SHP77 (cell line): ENCODE data around the gene SLC66A3.
A peak's percentile ranks its signal among the peaks of the same experiment; 100 is the strongest.

ENCODE experiments used
- DNase-seq, 2 experiments: peaks; one replicate each; lab custom pipeline; 2025; lab: John Stamatoyannopoulos, UW

The SLC66A3 gene

GRCh38 chr2:11155381-11156035 is at the start of gene SLC66A3:
Gene SLC66A3 (plus strand): TSS chr2:11155467. CDS start chr2:11155547, 80 bp downstream.
- peak; percentile 89 to 96 for DNase-seq

- no peak for DNase-seq
Measured at GRCh38 chr2:11109002-11109401, 46.3 kb upstream of the SLC66A3 start.

- no peak for DNase-seq
Measured at GRCh38 chr2:11112870-11113428, 42.3 kb upstream of the SLC66A3 start.

GRCh38 chr2:11117776-11118175 is 37.5 kb upstream of the SLC66A3 start:
- DNase-seq: no peak

GRCh38 chr2:11118761-11119160 is 36.5 kb upstream of the SLC66A3 start:
- no peak for DNase-seq

- DNase-seq: no peak
Measured at GRCh38 chr2:11121099-11121822, 34.0 kb upstream of the SLC66A3 start.

- no peak for DNase-seq
Measured at GRCh38 chr2:11121823-11122155, 33.5 kb upstream of the SLC66A3 start.

- DNase-seq: no peak
Measured at GRCh38 chr2:11122380-11122779, 32.9 kb upstream of the SLC66A3 start.

- no peak for DNase-seq
Measured at GRCh38 chr2:11123001-11123809, 32.1 kb upstream of the SLC66A3 start.

- DNase-seq: peak; percentile 56 to 78
Measured at GRCh38 chr2:11123856-11124759, 31.2 kb upstream of the SLC66A3 start.

- no peak for DNase-seq
Measured at GRCh38 chr2:11124760-11125068, 30.6 kb upstream of the SLC66A3 start.

- DNase-seq: peak; percentile 30 to 37
Measured at GRCh38 chr2:11127761-11128160, 27.5 kb upstream of the SLC66A3 start.

- DNase-seq: no peak
Measured at GRCh38 chr2:11128243-11128951, 26.9 kb upstream of the SLC66A3 start.

- peak; percentile 84 to 86 for DNase-seq
Measured at GRCh38 chr2:11129598-11130449, 25.4 kb upstream of the SLC66A3 start.

GRCh38 chr2:11131166-11131920 is 23.9 kb upstream of the SLC66A3 start:
- DNase-seq: no peak

- DNase-seq: no peak
Measured at GRCh38 chr2:11132036-11132671, 23.1 kb upstream of the SLC66A3 start.

GRCh38 chr2:11133238-11133935 is 21.9 kb upstream of the SLC66A3 start:
- no peak for DNase-seq

GRCh38 chr2:11133936-11134320 is 21.3 kb upstream of the SLC66A3 start:
- DNase-seq: no peak
